GM19025 (cell line): Measurements from ENCODE around the gene SEMA7A.

Source experiments
- ATAC-seq: cut with Tn5 transposase; IDR thresholded peaks from one replicate; pipeline ENCODE4 v1.9.1; 2021; ENCODE audit warnings: mild to moderate bottlenecking, low read depth, moderate library complexity; ENCODE audit not compliant: unreplicated experiment

SEMA7A gene

DNA sequence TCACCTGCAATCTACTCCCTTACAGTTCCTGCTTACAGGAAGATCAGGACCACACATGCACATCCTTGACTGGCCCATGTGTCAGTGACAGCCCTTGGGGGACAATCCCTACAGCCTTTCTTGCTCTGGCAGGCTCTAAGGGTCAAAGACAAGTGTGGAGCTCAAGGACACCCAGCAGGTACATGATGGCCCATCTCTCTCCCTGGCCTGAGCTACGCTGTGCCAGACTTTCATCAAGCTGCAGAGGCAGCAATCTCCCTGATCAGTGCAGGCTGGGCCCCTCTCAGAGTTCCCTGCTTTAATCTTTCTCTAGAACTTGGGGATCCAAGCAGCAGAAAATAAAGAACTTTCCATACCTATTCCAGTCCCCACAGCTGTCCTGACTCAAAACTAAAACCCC lies 2.6 kb downstream of the SEMA7A start:
- ATAC-seq = no peak

DNA sequence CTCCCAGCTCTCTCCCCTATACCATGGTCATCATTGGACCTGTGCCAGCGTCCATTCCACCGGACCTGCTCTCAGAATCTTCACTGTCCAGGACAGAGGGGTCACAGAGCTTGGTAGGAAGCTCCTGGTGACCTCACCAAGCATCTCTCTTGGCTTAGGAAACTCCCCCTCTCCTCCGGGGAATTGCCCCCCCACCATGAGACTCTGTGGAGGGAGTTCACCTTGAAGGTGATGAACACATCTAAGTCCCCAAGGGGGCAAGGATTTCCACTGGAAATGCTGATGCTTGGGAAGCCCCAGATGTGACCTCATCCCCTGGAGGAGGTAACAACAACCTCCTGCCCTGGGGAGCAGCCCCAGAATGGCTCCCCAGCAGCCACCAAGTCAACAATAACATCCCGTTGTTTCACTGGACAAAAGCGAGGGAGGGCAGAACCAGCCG lies 3.2 kb downstream of the SEMA7A start:
- ATAC-seq = no peak

DNA sequence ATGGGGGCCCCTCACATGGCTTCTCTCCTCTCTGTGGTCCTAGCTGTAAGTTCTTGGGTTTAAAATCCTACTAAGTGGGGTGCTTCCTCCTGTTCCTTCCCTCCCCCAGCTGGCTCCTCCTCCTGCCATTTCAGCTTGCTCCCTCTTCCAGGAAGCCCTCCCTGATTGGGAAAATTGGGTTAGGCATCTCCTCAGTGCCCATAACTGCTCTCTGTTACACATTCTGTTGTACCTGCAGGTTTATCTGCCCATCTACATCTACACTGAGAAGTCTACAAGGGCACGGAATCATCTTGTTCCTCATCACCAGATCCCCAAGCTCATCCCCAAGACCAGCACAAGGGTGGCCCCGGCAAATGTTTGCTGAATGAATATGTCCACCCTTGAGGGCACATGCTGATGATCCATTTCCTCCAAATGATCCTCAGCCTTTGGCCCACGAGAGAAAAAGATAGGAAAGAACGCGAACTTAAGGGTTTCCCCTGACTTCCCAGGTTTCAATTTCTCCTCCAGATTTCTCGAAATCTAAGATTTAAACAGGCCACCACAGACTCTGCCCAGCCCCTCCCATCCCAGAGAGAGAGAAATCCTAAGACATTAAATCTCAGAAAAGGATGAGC lies 3.9 kb downstream of the SEMA7A start:
- no peak for ATAC-seq

DNA sequence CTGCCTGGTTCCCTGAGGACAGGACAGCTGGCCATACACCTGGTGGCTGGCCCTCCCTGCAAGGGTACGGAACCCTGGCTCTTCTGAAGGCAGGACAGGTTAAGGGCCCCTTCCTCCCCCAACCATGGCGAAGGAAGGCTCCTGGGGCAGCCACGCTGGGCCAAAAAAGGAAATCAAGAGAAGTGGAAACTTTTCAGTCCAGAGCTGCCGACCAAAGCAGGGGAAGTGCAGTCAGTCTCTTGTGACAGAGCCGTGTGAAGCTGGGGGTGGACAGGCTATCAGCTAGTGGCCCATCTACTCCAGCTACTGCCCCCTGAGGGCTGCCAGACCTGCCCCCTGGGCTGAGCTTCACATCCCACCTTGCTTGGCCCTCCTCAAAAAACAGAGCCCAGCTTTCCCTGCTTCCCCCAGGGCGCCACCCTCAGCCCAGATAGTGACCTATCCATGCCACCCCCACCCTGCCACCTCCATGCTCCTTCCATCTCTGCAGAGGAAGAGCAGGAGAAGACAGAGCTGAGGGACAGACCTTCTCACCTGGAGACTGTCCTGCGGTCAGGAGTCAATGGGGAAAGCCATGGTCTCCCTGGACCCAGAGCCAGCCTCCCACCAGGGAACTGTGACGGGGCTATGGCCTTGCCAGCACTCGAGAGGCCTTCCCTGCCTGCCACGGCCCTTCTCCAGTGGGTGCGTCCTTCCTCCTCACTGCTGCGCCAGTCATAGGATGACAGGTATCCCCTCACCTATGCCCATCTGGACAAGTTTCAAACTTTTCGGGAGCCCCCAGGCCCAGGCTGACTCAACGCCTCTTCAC lies 4.6 kb downstream of the SEMA7A start:
- ATAC-seq = no peak

DNA sequence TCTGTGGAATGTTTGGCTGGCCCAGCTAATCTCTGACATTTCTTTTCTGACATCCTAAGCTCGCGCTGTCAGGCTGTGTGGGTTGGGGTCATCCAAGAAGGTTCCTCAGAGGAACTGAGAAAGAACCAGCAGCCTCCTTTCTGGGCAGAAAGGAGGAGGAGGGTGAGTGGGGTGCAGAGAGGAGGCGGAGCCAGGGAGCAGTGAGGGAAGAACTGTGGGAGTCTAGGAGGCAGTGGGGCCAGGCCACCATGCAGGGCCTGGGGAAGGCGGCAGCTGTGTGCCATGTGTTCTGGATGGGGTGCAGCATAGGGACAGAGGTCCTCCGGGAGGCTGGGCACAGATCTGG lies 5.3 kb downstream of the SEMA7A start:
- ATAC-seq = no peak

DNA sequence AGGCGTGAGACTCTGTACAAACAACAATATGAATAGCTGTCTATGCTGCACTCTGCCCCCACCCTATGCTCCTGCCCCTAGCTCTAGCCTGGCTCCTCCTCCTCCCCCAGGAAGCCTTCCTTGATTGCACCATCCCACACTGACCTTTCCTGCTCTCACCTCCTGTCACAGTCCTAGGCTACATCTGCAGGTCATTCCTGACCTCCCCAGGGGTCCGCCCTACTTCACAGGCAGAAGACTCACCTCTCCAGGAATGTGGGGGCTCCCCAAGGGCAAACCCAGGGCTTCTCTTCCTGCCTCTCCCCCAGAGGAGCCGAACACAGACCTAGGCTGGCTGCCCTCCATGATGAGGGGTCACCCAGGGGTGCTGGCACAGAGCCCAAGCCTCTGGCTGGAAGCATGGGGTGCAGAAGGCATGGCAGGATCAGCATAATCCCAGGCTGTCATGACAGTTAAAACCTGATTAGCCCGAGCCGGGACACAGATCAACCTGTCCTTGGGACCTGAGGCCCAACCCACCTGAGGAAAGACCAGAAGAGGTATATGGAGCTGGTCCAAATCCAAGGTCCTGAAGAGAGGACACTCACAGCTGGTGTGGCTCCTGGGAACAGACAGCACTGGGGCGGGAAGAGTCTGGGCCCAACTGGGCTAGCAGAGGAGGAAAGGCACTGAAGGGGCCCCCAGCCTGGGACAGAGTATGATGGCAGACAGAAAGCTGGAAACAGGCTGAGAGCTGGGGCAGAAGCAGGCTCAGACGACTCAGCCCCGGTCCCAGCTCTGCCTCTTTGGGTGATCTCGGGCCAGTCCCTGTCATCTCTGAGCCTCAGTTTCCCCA lies 5.9 kb downstream of the SEMA7A start:
- ATAC-seq = no peak

DNA sequence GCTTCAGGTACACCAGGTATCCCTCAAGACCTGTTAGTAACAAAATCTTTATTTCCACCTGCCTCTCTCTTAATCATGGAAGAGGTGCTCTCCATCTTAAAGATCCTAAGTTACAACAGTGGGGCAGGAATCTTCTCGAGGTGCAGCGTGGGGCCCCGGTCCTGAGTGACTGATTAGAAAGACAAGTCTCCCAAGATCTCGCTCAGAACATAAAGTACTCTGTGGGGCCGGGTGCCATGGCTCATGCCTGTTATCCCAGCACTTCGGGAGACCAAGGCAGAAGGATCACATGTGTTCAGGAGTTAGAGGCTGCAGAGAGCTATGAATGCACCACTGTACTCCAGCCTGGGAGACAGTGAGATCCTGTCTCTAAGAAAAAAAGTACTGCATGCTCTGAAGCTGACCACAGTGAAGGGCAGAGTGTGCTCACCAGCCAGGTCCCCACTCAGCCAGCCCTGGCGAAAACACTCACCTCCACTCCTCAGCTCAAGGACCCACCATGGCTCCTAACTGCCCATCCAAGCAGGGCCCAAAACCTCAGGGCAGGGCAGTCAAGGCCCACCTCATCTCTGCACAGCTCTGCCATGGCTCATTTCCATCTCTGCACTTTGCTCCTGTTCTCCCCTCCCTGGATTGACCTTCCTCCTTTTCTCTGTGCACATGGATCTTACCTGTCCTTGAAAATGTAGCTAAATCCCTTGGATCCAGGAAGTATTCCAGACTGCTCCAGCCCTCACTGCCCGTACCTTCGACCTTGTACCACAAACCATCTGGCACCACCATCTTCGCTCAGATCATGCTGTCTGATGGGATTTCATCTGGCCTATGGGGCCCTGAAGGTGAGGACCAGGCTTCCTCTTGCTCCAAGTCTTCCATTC lies 7.1 kb downstream of the SEMA7A start:
- no peak for ATAC-seq

DNA sequence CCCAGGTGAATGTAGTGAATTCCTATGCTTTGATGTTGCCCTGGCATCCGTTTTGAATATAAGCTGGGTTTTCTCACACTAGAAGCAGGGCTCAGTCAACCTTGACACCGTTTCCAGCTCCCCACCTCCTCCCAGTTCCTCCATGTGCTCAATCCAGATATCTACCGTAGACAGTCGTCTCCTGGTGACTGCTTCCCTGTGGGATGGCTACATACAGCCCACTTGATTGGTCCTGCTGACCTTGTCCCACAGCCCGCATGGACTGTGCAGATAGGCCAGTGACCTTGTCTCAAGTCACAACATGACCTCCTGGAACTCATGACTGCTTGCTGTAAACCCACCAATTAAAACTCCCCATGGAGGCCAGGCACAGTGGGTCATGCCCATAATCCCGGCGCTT lies 8.1 kb downstream of the SEMA7A start:
- no peak for ATAC-seq

DNA sequence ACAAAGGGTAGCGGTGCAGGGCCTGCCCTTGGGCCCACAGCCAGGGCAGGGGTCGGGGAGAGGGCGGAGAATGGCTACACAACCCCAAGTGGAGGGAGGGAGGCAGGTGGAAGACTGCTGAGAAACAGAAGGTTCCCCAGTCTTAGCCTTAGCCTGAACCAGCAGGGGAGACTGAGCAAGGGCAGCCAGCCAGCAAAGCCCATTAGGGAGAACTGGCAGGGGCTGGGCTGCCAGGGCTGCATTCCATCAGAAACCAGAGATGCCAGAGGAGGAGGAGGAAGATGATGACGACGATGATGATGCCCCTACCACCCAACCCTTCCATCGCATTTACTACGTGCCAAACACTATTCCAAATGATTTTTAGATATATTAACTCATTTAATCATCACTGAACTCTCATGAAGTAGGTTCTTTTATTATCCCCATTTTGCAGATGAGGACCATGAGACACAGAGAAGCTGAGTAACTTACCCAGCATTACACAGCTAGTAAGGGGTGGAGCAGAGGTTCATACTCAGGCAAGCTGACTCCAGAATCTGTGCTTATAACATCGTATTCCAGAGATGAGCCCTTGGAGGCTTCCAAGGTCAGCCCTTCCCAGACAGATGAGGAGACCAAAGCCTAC lies 8.7 kb downstream of the SEMA7A start:
- no peak for ATAC-seq

DNA sequence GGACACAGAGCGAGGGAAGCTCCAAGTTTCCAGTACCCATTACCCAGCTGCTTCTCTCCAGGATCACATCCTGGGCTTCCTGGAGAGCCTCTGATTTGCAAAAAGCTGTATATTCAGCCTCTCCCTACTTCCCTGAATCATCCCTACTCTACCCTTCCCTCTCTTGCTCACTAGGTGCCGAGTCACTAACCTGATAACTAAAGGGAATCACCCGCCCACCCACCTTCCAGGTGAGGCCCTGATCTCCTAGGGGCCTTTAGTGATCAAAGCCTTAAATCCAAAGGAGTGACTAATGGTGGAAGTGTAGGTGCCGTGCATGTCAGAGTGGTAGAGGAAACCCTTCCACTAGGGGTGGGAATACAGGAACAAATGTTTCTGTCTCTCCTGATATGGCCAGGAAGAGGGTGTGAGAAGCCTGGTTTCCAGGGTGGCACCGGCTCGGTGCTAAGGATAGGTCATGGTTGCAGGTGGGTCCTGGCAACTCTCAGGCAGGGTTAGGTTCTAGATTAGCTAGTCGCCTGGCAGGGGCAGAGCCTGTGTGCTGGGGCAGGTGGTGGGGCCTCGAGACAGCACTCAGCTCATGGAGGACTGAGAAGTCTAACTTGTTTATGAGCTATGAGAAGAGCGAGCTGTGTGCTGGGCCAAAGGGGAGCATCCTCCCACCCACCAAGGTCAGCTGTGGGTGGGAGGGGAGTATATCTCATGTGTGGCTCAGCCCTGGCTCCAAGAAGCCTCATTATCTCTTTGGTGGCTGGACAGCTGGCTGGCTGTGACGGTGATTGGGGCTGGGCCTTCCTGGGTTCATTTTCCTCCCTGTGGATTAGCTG lies 10.1 kb downstream of the SEMA7A start:
- no peak for ATAC-seq

DNA sequence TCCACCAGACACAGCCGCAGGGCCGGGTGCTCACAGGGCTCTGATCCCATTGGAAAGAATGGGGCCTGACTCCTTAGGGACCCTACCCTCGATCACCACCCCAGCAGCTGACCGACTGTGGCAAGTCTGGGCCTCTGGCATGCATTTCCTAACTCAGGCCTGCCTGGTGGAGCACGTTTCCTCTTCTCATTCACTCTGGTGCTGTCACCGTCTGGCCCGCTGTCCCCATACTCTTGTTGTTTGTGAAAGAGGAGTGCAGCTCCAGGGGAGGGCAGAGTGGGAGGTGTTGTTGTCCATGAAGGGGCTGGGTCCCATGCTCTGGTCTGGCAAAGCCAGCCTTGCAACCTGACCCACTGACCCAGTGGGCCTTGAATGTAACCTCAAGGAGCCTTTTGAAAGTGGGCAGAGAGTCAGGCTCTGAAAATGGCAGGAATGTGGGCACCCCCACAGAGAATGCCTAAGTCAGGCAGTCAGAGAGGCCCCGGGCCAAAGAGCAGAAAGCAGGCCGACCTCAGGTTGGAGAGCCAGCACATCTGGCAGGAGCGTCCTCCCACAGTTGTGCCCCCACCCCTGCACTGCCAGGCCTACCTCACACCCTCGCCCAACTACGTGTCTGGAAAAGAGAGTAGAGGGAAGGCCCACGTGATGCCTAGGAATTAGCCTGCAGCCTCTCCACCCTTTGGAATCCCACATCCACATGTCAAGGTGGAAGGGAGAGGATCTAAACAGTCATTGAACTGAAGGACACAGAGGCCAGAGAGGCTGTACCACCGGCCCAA lies 10.9 kb downstream of the SEMA7A start:
- no peak for ATAC-seq

DNA sequence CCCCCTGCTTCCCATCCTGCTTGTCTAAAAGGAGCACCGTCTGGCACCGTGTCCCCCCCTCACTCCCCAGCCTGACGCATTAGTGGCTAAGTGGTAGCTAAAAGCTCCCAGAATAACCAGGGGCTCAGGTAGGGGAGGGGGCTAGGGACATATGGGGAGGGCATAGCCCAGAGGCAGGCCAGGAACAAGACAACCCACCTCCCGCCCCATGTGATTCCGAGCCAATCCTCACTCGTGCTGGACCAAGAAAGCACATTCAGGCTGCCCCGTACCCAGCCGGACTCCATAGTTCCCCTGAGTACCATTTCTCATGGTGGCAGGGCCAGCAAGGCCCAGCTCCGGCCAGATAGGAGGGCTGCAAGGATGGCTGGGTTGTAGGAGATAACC lies 11.5 kb downstream of the SEMA7A start:
- no peak for ATAC-seq

DNA sequence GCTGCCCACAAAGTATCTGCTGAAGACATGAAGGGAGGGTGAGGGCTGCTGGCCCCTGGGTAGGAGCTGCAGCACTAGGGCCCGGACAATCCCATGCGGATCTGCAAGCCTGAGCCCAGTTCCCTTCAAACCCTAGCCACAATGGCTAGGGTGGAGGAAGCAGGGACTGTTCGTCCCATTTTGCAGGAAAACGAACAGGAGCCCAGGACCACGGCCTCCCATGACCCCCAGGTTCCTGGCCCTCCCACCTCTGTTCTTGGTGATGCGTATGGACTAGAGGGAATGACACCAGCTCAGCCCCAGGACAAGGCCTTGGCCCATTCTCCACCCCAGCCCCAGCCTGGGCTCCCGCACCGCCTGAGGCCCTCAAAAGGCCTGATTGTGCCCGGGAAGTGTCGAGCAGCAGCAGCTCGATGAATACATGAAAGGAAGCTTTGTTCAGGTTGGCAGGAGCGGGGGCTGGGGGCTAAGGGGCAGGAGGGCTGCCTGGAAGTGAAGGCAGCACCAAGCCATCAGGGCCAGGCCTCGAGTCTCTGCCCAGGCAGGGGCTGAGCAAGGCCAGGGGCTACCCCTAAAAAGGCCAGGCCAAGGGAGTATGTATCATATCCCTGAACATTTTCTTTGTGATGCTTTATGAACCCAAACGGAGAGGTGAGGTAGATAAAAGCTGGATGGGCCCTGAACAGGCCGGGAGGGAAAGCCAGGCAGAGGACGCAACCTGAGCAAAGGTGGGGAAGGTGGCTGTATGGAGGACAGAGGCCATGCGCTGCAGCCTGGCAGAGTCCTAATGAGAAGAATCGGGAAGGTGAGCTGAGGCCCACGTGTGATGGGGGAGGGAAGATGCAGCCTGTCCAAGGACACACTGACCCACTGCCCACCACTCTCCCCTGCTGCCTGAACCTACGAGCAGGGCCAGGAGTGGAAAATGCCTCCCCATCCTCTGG lies 12.2 kb downstream of the SEMA7A start:
- no peak for ATAC-seq

DNA sequence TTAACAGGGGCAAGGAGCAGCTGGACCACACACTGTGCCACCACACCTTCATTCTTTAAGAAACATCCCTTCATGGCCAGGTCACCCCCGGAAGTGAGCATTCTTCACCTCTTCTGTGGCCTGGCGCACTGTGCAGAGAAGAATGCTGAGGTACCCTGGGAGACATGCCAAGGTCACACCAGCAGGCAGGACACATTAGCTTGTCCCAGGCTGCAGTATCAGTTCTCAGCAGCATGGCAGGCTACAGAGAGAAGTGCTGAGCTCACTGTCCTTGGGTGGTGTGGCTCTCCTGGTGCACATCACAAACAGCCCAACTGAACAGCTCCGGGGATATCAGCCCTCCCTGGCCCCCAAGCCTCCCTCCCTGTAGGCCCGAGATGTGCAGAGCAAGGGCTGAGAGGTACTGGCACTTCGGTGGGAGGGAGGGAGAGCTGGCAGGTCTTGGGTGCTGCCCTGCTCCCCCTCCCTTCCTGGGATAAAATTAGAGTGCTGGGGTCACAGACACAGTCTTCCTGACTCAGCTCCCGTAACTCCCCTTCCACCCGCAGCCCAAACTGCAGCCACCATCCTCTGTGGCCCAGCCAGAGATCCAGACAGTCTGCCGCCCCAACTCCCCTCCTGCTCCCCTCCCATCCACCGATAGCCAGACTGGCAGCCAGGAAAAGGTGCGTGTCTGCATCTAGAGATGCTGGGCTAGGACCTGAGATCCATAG lies 13.4 kb downstream of the SEMA7A start:
- ATAC-seq = no peak

DNA sequence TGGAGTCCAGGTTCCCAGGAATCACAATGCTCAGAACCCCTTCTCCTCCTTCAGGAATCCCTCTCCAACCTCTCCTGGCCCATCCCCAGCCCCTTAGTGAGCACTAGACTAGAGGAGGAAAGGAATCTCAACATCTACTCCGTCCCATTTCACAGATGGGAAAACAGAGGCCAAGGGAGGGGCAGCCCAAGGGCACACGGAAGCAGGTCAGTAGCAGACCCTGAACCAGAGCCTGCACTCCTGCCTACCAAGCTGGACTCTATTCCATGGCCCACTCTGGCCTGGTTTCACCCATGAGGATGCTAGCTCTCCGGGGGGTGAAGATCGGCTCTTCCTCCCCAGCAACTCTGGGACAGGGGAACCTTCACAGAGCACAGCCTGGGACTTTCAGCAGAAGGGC lies 14.3 kb downstream of the SEMA7A start:
- no peak for ATAC-seq

DNA sequence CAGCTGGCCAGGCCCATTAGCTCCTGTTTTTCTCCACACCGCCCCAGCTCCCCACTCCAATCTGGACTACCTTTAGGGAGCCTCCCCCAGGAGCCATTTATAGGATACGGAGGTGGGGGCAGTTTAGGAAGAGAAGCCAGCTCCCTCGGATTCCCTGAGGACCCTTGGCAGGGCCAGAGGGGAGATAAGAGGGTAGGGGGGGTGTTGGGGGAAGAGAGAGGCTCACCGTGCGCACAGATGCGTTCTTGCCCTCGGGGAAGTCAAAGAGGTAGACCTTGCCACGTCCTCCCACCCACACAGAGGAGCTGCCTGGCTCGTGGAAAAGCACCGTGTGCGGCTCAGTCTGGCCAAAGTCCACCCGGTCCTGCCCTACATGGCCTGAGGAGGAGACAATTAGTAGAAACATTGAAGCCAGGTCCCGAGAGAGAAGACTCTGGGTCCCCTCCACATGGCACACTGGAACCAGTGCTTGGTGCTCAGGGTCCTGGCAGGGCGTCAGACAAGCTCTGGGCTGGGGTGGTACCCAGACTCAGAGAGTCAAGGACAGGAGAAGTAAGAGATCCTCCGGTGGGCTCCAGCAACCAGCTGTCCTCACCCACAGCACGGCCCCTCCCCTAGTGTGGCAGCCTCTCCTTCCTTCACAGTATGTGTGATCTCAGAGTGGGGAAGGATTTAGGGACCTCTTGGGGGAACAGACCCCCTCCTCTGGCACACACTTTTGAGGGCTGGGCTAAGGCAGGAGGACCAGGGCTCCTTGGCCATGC lies 15.0 kb downstream of the SEMA7A start:
- ATAC-seq = no peak
